Lung (tissue), 12 donors: Measurements from ENCODE around the gene HOATZ. TPM values are rescaled to one million over a fixed set of nuclear protein-coding genes. Genes with fewer than 3 reads are reported as not detected.
A peak's percentile ranks its signal among the peaks of the same experiment; 100 is the strongest.

Source experiments
- ATAC-seq: fragments of 200-7000 bp; cut with Tn5 transposase; one replicate; pipeline ENCODE4 v1.9.1; 2020; ENCODE audit warnings: moderate number of reproducible peaks; ENCODE audit not compliant: insufficient read depth, low FRiP score
- DNase-seq, 3 donors: peaks; one replicate each; pipeline ENCODE4 v3.0.0-alpha.2; 2013 to 2017
- H3K27ac ChIP-seq, 2 donors: one replicate each; pipeline ENCODE4 v1.5.1; 2013; ENCODE audit warnings: mild to moderate bottlenecking in 2 of 2, moderate library complexity in 2 of 2, control low read depth in 1 of 2, inconsistent platforms in 1 of 2, low read depth in 1 of 2, low read length in 1 of 2
- H3K27me3 ChIP-seq, 3 donors: one replicate each; pipeline ENCODE4 v1.5.1; 2013; ENCODE audit warnings: low read length in 2 of 3; ENCODE audit not compliant: control insufficient read depth in 3 of 3, insufficient read depth in 3 of 3
- H3K36me3 ChIP-seq, 4 donors: one replicate each; pipeline ENCODE4 v1.5.1; 2013; ENCODE audit warnings: low read length in 4 of 4, mild to moderate bottlenecking in 1 of 4, moderate library complexity in 1 of 4; ENCODE audit not compliant: control insufficient read depth in 4 of 4, insufficient read depth in 4 of 4
- H3K4me1 ChIP-seq, 5 donors: one replicate each; pipeline ENCODE4 v1.5.1; 2013; ENCODE audit warnings: low read length in 5 of 5, mild to moderate bottlenecking in 2 of 5, moderate library complexity in 1 of 5; ENCODE audit not compliant: control insufficient read depth in 5 of 5, insufficient read depth in 5 of 5
- H3K4me3 ChIP-seq: one replicate; pipeline ENCODE4 v1.5.1; 2013; ENCODE audit warnings: mild to moderate bottlenecking, control low read depth, moderate library complexity
- H3K9ac ChIP-seq, 2 donors: one replicate each; pipeline ENCODE4 v1.5.1; 2013; ENCODE audit warnings: low read length in 2 of 2, control low read depth in 1 of 2; ENCODE audit not compliant: insufficient read depth in 1 of 2
- H3K9me3 ChIP-seq, 4 donors: one replicate each; pipeline ENCODE4 v1.5.1; 2013; ENCODE audit warnings: low read length in 3 of 4, mild to moderate bottlenecking in 1 of 4, moderate library complexity in 1 of 4; ENCODE audit not compliant: control insufficient read depth in 4 of 4, insufficient read depth in 3 of 4
- CTCF ChIP-seq: IDR thresholded peaks from 2 replicates; pipeline ENCODE4 v1.5.1; 2012; ENCODE audit warnings: mild to moderate bottlenecking; ENCODE audit errors: control extremely low read depth, extremely low read depth
- WGBS, 2 donors: extraction: QIAGEN DNeasy Blood & Tissue Kit; methylation state at CpG; one replicate each; pipeline ENCODE4 v1.1.7; 2013; 5-methylcytosine and 5-hydroxymethylcytosine counted together
- polyA plus RNA-seq, 2 donors: library from polyadenylated mRNA; stranded (reverse); fragments of 200-250 nt; gene quantifications; one replicate each; pipeline ENCODE4 v1.2.1, GENCODE V29; 2013
- total RNA-seq, 2 donors: library from RNA; depleted of rRNA in 1 of 2; stranded (reverse); fragments of >200 nt in 1 of 2; gene quantifications; one replicate each; pipeline ENCODE4 v1.2.1, GENCODE V29; 2014 to 2021
- donor health status: control.
- donor health status: control.
- donor health status: Bipolar disorder and iron deficiency.
- donor health status: healthy.
- donor health status: DM: yes; HTN: yes; CAD: no.

Gene HOATZ
- total and polyA plus RNA-seq, 4 donors, result 23.6 to 42.9 (median 29.0) TPM

GRCh38 chr11:111476956-111477355 is 37.6 kb upstream of the HOATZ start:
- Histone ChIP-seq H3K9me3 (peaks cover 0 to 7% (median 0%) of the 10 kb centered on the region in 4 donors), H3K9ac (no peak overlapping the region), H3K4me1 (peaks cover 0 to 11% (median 0%) of the 10 kb centered on the region in 5 donors), H3K36me3 (no peaks in the 10 kb centered on the region), H3K27me3 (no peaks in the 10 kb centered on the region), H3K4me3 (no peak overlapping the region), H3K27ac (no peak overlapping the region)
- no peak for TF ChIP-seq CTCF
- DNase-seq, result peak in 2 of 3 donors; percentile 69 to 77
- WGBS, 2 donors, result 68 to 78% methylated on average over 3 of the region's 3 CpGs
- ATAC-seq, result no peak

GRCh38 chr11:111477898-111478297 is 36.7 kb upstream of the HOATZ start:
- Histone ChIP-seq H3K4me1 (peaks cover 0 to 11% (median 0%) of the 10 kb centered on the region in 5 donors), H3K27ac (no peak overlapping the region), H3K9ac (no peak overlapping the region), H3K36me3 (no peaks in the 10 kb centered on the region), H3K9me3 (peaks cover 0 to 7% (median 1%) of the 10 kb centered on the region in 4 donors), H3K27me3 (no peaks in the 10 kb centered on the region), H3K4me3 (no peak overlapping the region)
- ATAC-seq (no peak), DNase-seq (no peak)
- no peak for TF ChIP-seq CTCF
- 92 to 97% methylated on average over 2 of the region's 2 CpGs for WGBS, 2 donors

- peaks cover 0 to 4% (median 2%) of the 10 kb centered on the region in 4 donors for H3K9me3 ChIP-seq
- H3K27me3 ChIP-seq, result no peaks in the 10 kb centered on the region
- WGBS, 2 donors, result 84 to 86% methylated on average over 1 of the region's 1 CpG
- no peak overlapping the region for H3K9ac ChIP-seq
- TF ChIP-seq CTCF, result no peak
- ATAC-seq, result no peak
- no peak for DNase-seq
- H3K36me3 ChIP-seq, result no peaks in the 10 kb centered on the region
- peaks cover 0 to 11% (median 0%) of the 10 kb centered on the region in 5 donors for H3K4me1 ChIP-seq
- H3K27ac ChIP-seq, result no peak overlapping the region
- H3K4me3 ChIP-seq, result no peak overlapping the region
Measured at GRCh38 chr11:111479666-111480065, 34.9 kb upstream of the HOATZ start.

GRCh38 chr11:111483431-111483830 is 31.1 kb upstream of the HOATZ start:
- Histone ChIP-seq H3K4me3 (no peak overlapping the region), H3K9me3 (peaks cover 0 to 6% (median 1%) of the 10 kb centered on the region in 4 donors), H3K9ac (no peak overlapping the region), H3K27me3 (no peaks in the 10 kb centered on the region), H3K4me1 (no peaks in the 10 kb centered on the region), H3K36me3 (no peaks in the 10 kb centered on the region), H3K27ac (no peak overlapping the region)
- ATAC-seq, result no peak
- no peak for TF ChIP-seq CTCF
- DNase-seq, result no peak
